GM23338 (cell line): ENCODE results near the gene HMGN1. TPM values are rescaled to one million over a fixed set of nuclear protein-coding genes. Genes with fewer than 3 reads are reported as not detected.

Source experiments
- ATAC-seq: fragments of 200-7000 bp; cut with Tn5 transposase; 3 replicates; pipeline ENCODE4 v1.9.1; 2020
- DNase-seq: peaks from one replicate; pipeline ENCODE4 v3.0.0-alpha.2; 2015; ENCODE audit warnings: low spot score
- H2AFZ ChIP-seq: fragments of 200-600 bp; sonication (generic); 2 replicates; pipeline ENCODE4 v1.8.0; 2016; ENCODE audit warnings: antibody characterized with exemption, mild to moderate bottlenecking, moderate library complexity
- H3F3A ChIP-seq: fragments of 200-600 bp; sonication (generic); replicated peaks from 2 replicates; pipeline ENCODE4 v1.8.0; 2017; ENCODE audit warnings: antibody characterized with exemption, mixed run types, low read depth
- H3K27ac ChIP-seq: fragments of 200-600 bp; sonication (generic); 2 replicates; pipeline ENCODE4 v1.6.1; 2016; ENCODE audit warnings: low read depth
- H3K27me3 ChIP-seq: fragments of 200-600 bp; sonication (generic); 2 replicates; pipeline ENCODE4 v1.8.0; 2016; ENCODE audit warnings: mild to moderate bottlenecking, mixed run types, moderate library complexity; ENCODE audit not compliant: insufficient read depth
- H3K36me3 ChIP-seq: fragments of 200-600 bp; sonication (generic); 2 replicates; pipeline ENCODE4 v1.8.0; 2016; ENCODE audit warnings: mild to moderate bottlenecking; ENCODE audit not compliant: insufficient read depth
- H3K4me1 ChIP-seq: fragments of 200-600 bp; sonication (generic); 2 replicates; pipeline ENCODE4 v1.8.0; 2016; ENCODE audit warnings: mild to moderate bottlenecking, moderate library complexity; ENCODE audit not compliant: insufficient read depth
- H3K4me2 ChIP-seq: fragments of 200-600 bp; sonication (generic); 2 replicates; pipeline ENCODE4 v1.7.1; 2017; ENCODE audit warnings: mixed run types
- H3K4me3 ChIP-seq: fragments of 200-600 bp; sonication (generic); 2 replicates; pipeline ENCODE4 v1.6.1; 2016; ENCODE audit warnings: mixed run types
- H3K79me2 ChIP-seq: fragments of 200-600 bp; sonication (generic); replicated peaks from 2 replicates; pipeline ENCODE4 v1.8.0; 2017; ENCODE audit warnings: mild to moderate bottlenecking; ENCODE audit not compliant: insufficient read depth
- H3K9me2 ChIP-seq: fragments of 200-600 bp; sonication (generic); 2 replicates; pipeline ENCODE4 v1.8.0; 2017; ENCODE audit not compliant: insufficient read depth
- H4K20me1 ChIP-seq: fragments of 200-600 bp; sonication (generic); replicated peaks from 2 replicates; pipeline ENCODE4 v1.8.0; 2017; ENCODE audit warnings: mild to moderate bottlenecking; ENCODE audit not compliant: insufficient read depth
- H3K27ac Mint-ChIP-seq: 2 replicates; pipeline ENCODE4 v1.8.0; 2020; ENCODE audit warnings: inconsistent platforms, mild to moderate bottlenecking, moderate library complexity, mixed read lengths
- H3K27me3 Mint-ChIP-seq: 3 replicates; pipeline ENCODE4 v1.8.0; 2022; ENCODE audit warnings: low read depth, mild to moderate bottlenecking, moderate library complexity, mixed read lengths, inconsistent platforms; ENCODE audit not compliant: insufficient read depth, poor library complexity
- H3K36me3 Mint-ChIP-seq: 3 replicates; pipeline ENCODE4 v1.8.0; 2021; ENCODE audit warnings: low read depth, mild to moderate bottlenecking, inconsistent platforms, moderate library complexity, mixed read lengths
- H3K4me1 Mint-ChIP-seq: 3 replicates; pipeline ENCODE4 v1.8.0; 2020; ENCODE audit warnings: mild to moderate bottlenecking, inconsistent platforms, mixed read lengths
- H3K4me3 Mint-ChIP-seq: 3 replicates; pipeline ENCODE4 v1.8.0; 2021; ENCODE audit warnings: moderate library complexity, mild to moderate bottlenecking, inconsistent platforms, mixed read lengths
- H3K9me3 Mint-ChIP-seq: 3 replicates; pipeline ENCODE4 v1.8.0; 2020; ENCODE audit warnings: moderate library complexity, mild to moderate bottlenecking, inconsistent platforms, mixed read lengths
- CREB1 ChIP-seq: fragments of 250-450 bp; sonication (Bioruptor Pico); IDR thresholded peaks from 2 replicates; pipeline ENCODE4 v1.5.0; 2020; ENCODE audit warnings: low read depth, mild to moderate bottlenecking, moderate library complexity
- CTCF ChIP-seq, 2 experiments: fragments of 200-600 bp in 1 of 2; sonication (generic) in 1 of 2; conservative IDR thresholded peaks; 2 replicates each; pipeline versions ENCODE4 v1.5.1 to v1.6.1; 2016 to 2017; ENCODE audit warnings: antibody characterized with exemption in 2 of 2, low read depth in 2 of 2, mild to moderate bottlenecking in 2 of 2, moderate library complexity in 1 of 2
- ETS1 ChIP-seq: IDR thresholded peaks from 2 replicates; pipeline ENCODE4 v1.6.1; 2016; ENCODE audit warnings: antibody characterized with exemption
- EZH2 ChIP-seq: fragments of 200-600 bp; sonication (generic); IDR thresholded peaks from one replicate; pipeline ENCODE4 v1.8.0; 2017; ENCODE audit warnings: antibody characterized with exemption, mild to moderate bottlenecking, low read depth; ENCODE audit not compliant: unreplicated experiment
- EZH2phosphoT487 ChIP-seq: fragments of 200-600 bp; sonication (generic); IDR thresholded peaks from one replicate; pipeline ENCODE4 v1.8.1; 2018; ENCODE audit warnings: antibody characterized with exemption; ENCODE audit not compliant: unreplicated experiment
- JUNB ChIP-seq: IDR thresholded peaks from one replicate; pipeline ENCODE4 v1.6.1; 2016; ENCODE audit warnings: antibody characterized with exemption; ENCODE audit not compliant: unreplicated experiment
- NANOG ChIP-seq: IDR thresholded peaks from 2 replicates; pipeline ENCODE4 v1.6.1; 2016; ENCODE audit warnings: antibody characterized with exemption, borderline replicate concordance
- POLR2AphosphoS5 ChIP-seq: IDR thresholded peaks from 2 replicates; pipeline ENCODE4 v1.6.1; 2016; ENCODE audit warnings: antibody characterized with exemption, low read depth
- REST ChIP-seq: IDR thresholded peaks from one replicate; pipeline ENCODE4 v1.6.1; 2018; ENCODE audit warnings: antibody characterized with exemption; ENCODE audit not compliant: unreplicated experiment
- STAT1 ChIP-seq: IDR thresholded peaks from one replicate; pipeline ENCODE4 v1.6.1; 2016; ENCODE audit warnings: antibody characterized with exemption; ENCODE audit not compliant: unreplicated experiment
- ZNF114 ChIP-seq: fragments of 250-450 bp; sonication (Bioruptor Pico); IDR thresholded peaks from 2 replicates; pipeline ENCODE4 v1.5.0; 2020; ENCODE audit warnings: mild to moderate bottlenecking, moderate library complexity
- ZNF331 ChIP-seq: fragments of 250-450 bp; sonication (Bioruptor Pico); IDR thresholded peaks from 2 replicates; pipeline ENCODE4 v1.5.0; 2020; ENCODE audit warnings: low read depth, mild to moderate bottlenecking, moderate library complexity
- ZNF462 ChIP-seq: fragments of 250-450 bp; sonication (Bioruptor Pico); IDR thresholded peaks from 2 replicates; pipeline ENCODE4 v1.5.0; 2020; ENCODE audit warnings: mild to moderate bottlenecking, moderate library complexity
- polyA plus RNA-seq: library from polyadenylated mRNA; unstranded; fragments of >200 nt; fragmentation: Nextera tagmentation; extraction: Ambion mirVana; gene quantifications from 2 replicates; pipeline ENCODE4 v1.2.1, GENCODE V29; 2016
- total RNA-seq: library from RNA; depleted of rRNA; stranded (reverse); fragments of >200 nt; shearing (Covaris generic); gene quantifications from 2 replicates; pipeline ENCODE4 v1.2.3, GENCODE V29; 2014

The HMGN1 gene
- total and polyA plus RNA-seq, 2 experiments from 2014 or later, result 403 to 889 TPM

GRCh38 chr21:39319814-39320332 lies 29.0 kb downstream of the HMGN1 start:
- no peak for DNase-seq
- H3K36me3 Mint-ChIP-seq, result no peaks in the 10 kb centered on the region; the same call in 2 of the 3 replicates
- Histone ChIP-seq H3F3A (no peaks in the 10 kb centered on the region), H3K27me3 (no peaks in the 10 kb centered on the region), H3K36me3 (no peaks in the 10 kb centered on the region), H4K20me1 (no peaks in the 10 kb centered on the region), H3K4me2 (no peak overlapping the region), H3K79me2 (no peaks in the 10 kb centered on the region; the same call in 1 of the 2 replicates), H3K4me3 (no peak overlapping the region), H3K4me1 (peaks cover under 1% of the 10 kb centered on the region; the same call in 1 of the 2 replicates), H2AFZ (no peak overlapping the region), H3K9me2 (no peaks in the 10 kb centered on the region), H3K27ac (no peak overlapping the region)
- no peak for TF ChIP-seq REST
- TF ChIP-seq NANOG, result no peak
- TF ChIP-seq EZH2, result no peak
- no peak for TF ChIP-seq ZNF462 (CRISPR knock-in tag)
- TF ChIP-seq ZNF331 (CRISPR knock-in tag), result no peak
- no peak for TF ChIP-seq JUNB
- no peak for TF ChIP-seq ZNF114 (CRISPR knock-in tag)
- TF ChIP-seq STAT1, result no peak
- no peak for TF ChIP-seq EZH2phosphoT487
- no peak for TF ChIP-seq CREB1 (CRISPR knock-in tag)
- no peak for TF ChIP-seq ETS1
- no peak for TF ChIP-seq CTCF (conservative IDR thresholded peaks at IDR 0.05; ENCODE audit: low read depth in 2 of 2)
- no peak for TF ChIP-seq POLR2AphosphoS5
- ATAC-seq, result no peak; the same call in 2 of the 3 replicates
- no peaks in the 10 kb centered on the region for H3K9me3 Mint-ChIP-seq
- peaks cover 2% of the 10 kb centered on the region for H3K27me3 Mint-ChIP-seq
- H3K27ac Mint-ChIP-seq, result no peak overlapping the region
- H3K4me3 Mint-ChIP-seq, result no peak overlapping the region
- no peaks in the 10 kb centered on the region for H3K4me1 Mint-ChIP-seq
